ENCODE data around the gene PDE8A.

The PDE8A gene

DNA sequence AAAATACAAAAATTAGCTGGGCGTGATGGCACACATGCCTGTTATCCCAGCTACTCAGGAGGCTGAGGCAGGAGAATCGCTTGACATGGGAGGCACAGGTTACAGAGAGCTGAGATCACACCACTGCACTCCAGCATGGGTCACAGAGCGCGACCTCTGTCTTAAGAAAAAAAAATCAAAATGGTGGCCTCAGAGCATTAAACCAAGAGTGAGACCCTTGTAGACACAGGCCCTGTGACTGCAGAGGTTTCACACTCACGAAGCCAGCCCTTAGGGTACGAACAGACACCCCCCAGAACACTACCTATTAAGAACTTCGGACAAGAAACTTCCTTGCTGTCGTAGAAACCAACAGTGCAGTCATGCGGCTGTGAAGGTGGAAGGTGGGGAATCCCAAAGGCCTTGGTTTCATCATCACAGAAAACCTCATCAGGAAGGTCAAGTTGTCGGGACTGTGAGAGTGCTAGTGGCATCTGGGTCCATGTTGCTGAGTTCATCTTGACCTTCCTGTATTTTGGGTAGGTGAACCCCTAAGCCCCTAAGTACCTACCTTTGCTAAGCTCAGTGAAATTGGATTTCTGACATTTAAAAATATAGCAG is 4.8 kb upstream of the PDE8A start:
- H3K27ac ChIP-seq, result no peak overlapping the region
- TF ChIP-seq CTCF (conservative IDR thresholded peaks at IDR 0.05), result no peak

GRCh38 chr15:84979651-84980050 is 2.0 kb upstream of the PDE8A start:
- TF ChIP-seq CTCF (conservative IDR thresholded peaks at IDR 0.05), result no peak
- H3K27ac ChIP-seq, result peak overlapping the region; percentile 86; the same call in 1 of the 2 replicates

DNA sequence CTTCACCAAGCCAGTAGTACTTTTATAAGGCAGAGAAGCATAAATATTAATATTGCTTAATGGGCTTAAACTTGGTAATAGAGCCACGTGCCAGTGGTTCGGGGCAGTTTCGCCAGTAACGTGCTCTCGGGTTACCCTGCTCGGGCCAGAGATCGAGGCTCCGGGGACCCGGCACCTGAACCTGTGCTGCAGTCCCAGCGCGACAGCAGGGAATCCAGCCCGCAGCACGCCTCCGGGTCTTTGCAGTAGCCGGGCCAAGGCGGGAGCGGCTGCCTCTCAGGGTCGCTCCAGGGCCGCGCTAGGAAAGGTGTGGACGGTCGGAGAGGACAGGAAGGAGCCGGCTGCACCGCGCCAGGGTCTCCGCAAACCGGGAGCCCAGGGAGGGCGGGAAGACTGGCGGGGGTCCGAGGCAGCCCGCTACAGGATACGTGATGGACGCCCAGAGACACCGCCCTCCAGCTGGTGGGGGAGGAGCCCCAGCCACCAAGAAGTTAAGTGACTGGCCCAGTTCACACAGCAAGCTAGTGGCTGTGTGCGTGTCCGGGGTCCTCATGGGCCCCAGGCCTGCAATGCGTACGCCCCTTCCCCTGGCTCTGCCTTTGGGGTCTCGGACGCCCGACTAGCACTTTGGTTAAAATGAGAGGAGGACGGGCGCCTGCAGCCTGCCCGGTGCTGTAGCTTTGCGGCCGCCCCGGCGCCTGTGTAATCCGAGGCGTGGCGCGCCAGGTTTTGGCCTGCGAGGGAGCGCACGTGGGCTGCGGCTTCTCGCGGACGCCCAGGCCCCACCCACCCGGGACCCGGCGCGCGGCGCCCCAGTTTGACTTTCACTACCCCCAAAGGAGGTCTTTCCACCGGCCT is 1.2 kb upstream of the PDE8A start:
- TF ChIP-seq CTCF (conservative IDR thresholded peaks at IDR 0.05), result no peak
- H3K27ac ChIP-seq, result peak overlapping the region; percentile 86

- peak; percentile 38 for TF ChIP-seq CTCF (conservative IDR thresholded peaks at IDR 0.05)
- H3K27ac ChIP-seq, result peak overlapping the region; percentile 86
Measured at GRCh38 chr15:84981054-84981710, 474 bp upstream of the PDE8A start.

GRCh38 chr15:84982301-84982920 is 755 bp downstream of the PDE8A start:
- H3K27ac ChIP-seq, result peak overlapping the region; percentile 86; the same call in 1 of the 2 replicates
- no peak for TF ChIP-seq CTCF (conservative IDR thresholded peaks at IDR 0.05)

DNA sequence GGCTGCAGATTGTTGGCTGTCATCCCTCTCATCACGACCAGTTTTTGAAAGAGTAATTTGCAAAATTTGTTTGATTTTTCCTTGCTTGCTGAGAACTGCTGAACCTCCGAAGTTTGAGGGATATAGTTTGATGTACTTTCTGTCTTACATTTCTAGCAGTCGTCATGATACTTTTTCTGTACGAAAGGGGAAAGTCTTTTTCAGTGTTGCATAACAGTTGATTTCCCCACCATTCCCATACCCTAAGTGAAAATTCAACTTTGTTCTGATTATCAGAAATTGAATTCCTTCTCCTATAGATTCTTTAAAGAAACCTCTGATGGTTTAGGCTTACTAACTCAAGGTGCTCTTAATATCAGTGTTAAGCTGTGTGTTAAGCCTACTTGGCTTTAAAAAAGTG is 1.6 kb downstream of the PDE8A start:
- no peak overlapping the region for H3K27ac ChIP-seq
- TF ChIP-seq CTCF (conservative IDR thresholded peaks at IDR 0.05), result no peak

GRCh38 chr15:84983711-84984110 is 2.1 kb downstream of the PDE8A start:
- no peak overlapping the region for H3K27ac ChIP-seq
- TF ChIP-seq CTCF (conservative IDR thresholded peaks at IDR 0.05), result no peak
